Activated CD4-positive, alpha-beta T cell treated with anti-CD3 and anti-CD28 coated beads for 48 hours (primary cell): Measurements from ENCODE around the gene PTPRN2.
A peak's percentile ranks its signal among the peaks of the same experiment; 100 is the strongest.
"Not testable (repeated sequence)": the region's sequence is repeated elsewhere in the genome, so short reads cannot be mapped to it uniquely, and the experiment has no call there.

Experiments
- DNase-seq: peaks from one replicate; pipeline ENCODE4 v3.0.0-alpha.2; 2020

The PTPRN2 gene

DNA sequence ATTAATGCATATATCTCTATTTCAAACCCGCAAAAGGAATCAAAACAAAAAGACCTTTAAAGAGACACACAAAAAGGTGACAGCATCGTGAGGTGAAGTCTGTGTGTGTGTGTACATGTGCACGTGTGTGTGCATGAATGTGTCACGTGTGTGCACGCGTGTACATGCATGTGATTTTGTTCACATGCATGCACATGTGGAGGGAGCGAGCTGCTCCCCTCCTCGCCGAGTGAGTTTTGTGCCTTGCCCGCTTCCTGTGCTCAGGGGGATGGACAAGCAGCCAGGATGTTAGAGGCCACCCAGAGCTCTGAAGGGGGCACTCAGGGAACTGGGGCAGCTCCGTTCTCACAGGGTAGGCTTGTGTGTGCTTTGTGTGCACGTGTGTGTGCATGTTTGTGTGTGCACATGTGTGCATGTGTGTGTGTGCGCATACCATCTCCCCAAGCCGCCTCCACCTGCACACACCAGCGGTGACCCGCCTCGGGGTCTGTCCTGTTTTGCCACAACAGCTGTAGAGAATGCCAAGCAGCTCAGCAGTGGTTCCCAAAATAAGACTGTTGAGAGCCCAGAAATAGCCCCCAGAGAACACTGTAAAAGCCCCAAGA, 191.2 kb downstream of the PTPRN2 start:
- no peak for DNase-seq

DNA sequence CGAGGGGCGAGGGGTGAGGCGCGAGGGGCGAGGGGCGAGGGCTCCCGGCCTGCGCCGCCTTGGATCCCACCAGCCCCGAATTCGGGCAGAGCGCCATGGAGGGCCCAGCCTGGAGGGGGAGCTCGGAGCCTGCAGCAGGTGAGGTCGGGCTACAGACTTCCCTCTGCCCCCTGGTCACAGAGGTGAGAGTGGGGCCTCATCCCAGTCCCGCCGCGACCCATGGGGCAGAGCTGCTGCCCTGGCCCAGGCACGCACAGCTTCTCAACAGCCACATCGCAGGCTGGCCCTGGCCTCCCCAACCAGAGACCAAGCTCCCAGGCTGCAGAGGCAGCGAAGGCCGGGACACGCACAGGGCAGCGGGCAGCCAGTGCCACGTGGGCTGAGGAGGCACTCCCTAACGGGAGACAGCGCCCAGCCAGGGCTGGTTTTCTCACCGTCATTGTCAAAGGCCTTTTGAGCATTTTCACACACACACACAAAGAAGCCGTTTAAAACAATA, 191.8 kb downstream of the PTPRN2 start:
- no peak for DNase-seq

DNA sequence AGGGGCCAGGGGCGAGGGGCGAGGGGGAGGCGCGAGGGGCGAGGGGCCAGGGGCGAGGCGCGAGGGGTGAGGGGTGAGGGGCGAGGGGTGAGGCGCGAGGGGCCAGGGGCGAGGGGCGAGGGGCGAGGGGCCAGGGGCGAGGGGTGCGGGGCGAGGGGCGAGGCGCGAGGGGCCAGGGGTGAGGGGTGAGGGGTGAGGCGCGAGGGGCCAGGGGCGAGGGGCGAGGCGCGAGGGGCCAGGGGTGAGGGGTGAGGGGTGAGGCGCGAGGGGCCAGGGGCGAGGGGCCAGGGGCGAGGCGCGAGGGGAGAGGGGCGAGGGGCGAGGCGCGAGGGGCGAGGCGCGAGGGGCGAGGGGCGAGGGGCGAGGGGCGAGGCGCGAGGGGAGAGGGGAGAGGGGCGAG, 192.3 kb downstream of the PTPRN2 start:
- DNase-seq: no peak

DNA sequence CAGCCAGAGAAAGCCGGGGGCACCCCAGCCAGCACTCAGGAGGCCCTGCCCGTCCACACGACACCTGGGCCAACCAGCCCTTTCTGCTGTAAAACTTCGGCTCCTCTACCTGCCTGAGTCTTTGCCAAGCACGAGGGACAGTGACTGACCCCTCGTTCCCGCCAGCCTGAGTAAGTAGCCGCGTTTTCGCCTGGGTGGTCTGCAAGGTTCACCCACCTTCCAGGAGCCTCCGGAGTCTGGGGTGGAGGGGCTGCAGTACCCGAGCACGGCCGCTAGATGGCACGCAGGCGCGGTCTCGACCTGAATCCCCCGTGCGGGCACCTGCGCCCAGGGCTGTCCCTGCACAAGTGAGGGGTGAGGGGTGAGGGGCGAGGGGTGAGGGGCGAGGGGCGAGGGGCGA, 192.7 kb downstream of the PTPRN2 start:
- peak; percentile 65 for DNase-seq

DNA sequence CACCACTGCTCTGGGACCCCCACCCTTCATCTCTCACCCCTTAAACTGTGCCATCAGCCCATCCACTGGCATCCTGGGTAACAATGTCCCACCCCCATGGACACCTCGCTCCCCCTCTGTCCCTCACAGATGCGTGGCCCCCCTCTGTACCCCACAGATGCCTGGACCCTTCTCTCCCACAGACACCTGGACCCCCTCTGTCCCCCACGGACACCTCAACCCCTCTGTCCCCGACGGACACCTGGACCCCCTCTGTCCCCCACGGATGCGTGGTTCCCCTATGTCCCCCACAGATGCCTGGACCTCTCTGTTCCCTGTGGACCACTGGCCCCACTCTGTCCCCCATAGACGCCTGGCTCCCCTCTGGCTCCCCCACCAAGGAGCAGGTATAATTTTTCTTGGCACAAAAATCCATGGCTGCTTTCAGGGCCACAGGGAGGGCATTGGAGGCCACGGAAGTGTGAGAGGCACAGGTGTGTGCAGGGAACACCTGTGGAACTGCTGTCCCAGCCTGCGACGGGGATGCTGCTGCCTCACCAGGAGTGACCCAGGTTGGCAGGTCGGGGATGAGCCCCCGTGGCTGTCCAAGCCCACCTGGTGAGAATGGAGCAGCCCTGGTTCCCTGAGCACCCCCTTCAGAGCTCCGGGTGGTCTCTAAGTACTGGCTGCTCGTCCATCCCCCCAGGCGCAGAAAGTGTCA, 193.5 kb downstream of the PTPRN2 start:
- DNase-seq: no peak

DNA sequence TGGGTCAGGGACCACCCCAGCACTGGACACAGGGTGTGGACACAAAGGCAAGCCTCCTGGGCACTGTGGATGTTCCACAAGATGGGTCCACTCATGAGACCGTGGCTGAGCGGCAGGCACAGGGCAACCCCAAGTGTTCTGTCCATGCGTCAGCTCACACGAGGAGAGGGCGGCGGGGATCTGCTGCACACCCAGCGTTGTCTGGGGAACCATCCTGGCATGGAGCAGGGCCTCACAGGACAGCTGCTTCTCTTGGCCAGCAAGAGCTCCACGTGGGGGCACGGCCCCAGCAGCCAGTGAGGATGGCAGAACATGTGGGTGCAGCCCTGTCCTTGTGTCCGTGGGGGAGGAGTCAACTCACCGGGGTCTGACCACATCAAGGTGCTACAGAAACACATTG, 195.4 kb downstream of the PTPRN2 start:
- no peak for DNase-seq

DNA sequence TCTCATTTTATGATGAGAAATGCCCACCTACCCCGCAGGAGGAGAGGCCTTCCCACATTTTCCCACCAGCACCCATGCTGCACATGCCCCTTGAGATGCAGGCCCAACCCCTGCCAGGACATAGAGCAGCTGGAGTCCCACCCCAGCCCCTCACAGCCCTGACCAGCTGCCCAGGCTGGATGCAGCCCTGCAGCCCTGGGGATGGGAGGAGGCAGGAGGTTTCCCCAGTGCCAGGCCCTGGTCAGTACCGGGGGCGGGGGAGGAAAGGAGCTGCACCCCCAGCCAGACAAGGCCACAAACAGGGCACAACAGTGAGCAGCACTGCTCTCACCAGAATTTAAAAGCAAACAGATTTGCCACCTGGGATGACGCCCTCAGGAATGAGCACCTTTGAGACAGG, 196.1 kb downstream of the PTPRN2 start:
- no peak for DNase-seq

DNA sequence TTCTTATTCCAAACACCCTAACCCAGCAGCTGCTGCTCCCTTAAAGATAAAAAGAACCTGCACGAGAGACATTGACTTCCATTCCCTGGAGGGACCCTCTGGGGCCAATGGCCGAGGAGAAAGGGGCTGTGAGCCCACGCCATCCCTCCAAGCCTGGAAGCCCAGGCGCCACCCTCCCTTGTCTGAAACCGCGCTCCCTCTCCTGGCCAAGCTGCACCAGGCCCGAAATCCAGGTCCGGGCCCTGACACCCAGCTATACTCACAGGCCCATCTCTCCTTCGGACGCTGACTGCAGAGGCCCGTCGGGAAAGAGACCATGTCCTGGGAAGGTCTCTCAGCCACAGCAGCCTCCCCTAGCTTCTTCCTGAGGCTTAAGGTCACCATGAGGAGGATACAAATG, 196.5 kb downstream of the PTPRN2 start:
- no peak for DNase-seq

DNA sequence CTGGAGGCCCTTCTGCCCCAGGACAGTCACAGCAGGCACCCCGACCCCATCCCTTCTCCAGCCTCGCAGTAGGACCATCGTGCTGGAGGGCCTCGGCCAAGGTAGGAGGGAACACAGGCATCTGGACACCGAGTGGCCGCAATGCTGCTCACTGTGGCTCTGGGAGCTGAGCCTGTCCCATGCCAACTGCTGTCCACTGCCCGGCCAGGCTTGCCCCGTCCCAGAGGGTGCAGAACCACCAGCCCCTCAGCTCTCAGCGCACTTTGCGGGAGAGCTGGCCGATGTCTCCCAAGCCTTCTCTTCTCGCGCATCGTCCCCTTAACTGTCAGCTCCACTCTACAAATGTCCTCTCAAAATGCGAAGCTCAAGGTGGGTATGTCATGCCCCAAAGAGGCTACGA, 197.2 kb downstream of the PTPRN2 start:
- DNase-seq: no peak

DNA sequence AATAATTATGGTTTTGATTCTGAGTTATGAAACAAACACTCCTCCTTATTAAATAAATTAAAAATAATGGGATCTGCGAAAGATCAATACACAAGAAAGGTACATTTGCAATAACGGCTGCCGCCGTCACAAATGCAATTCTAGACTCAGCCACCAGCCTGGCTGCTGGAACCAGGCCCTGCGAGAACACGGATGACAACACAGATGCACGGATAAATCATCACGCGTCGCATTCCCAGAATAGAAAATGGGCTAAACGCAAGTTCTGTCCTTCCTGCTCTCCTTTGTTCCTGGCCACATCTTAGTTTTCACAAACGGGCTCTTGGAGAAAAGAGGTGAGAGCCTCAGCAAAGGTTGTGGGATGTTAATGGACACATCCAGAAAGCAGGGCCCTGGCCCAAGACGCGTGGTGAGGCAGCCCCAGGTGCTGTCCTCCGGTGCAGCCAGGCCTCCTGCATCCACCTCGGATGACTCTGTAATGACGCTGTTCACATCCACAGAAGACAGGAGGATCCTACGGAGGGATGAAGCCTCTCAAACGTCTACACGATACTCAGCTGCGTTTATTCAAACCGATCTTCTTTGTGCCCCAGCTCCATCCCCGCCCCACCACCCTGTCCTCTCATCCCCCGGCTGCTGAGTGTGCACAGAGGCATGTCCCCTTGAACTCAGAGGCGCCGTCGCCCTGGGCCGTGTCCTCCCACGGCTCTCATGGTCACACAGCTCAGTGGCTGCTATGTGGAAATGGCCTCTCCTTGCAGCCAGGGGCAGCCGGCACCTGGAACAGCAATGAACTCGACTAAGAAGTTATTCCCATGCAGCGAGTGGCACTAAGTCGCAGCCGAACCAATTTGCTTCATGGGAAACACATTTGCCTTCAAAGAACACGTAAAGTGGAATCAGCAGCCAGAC, 197.9 kb downstream of the PTPRN2 start:
- no peak for DNase-seq

DNA sequence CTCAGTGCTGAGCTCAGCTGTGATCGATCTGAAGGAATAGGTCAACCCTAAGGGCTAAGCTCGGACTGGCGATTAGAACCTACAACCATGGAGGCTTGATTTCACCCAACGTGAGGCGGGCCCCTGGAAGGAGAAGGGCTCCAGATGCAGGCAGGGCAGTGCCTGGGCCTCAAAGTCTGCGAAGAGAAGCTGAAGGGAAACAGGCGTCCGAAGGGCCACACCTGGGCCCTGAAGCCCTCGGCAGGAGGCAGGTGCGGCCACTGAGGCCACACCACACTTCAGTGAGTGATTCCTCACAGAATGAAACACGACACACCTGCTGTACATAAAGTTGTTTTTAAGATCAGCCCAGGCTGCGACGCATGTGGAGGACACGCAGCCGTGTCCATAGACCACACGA, 198.7 kb downstream of the PTPRN2 start:
- no peak for DNase-seq

DNA sequence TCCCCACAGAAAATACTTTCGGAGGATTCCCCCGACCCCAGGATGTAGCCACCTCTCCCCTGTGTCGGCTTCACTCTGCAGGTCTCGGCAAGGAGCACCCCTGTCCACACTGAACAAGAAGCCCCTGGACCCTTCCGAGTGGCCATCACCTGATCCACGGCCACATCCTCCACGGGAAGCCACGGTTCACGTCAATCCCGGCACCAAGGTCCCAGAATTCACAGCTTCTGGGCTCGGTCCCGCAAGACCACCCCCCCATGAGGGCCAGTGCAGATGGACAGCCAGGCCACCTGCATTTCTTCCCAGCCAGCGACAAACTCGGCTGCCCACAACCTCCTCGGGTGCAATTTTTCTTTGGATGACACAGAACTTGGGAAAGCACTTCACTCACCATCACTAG, 199.6 kb downstream of the PTPRN2 start:
- DNase-seq: no peak

DNA sequence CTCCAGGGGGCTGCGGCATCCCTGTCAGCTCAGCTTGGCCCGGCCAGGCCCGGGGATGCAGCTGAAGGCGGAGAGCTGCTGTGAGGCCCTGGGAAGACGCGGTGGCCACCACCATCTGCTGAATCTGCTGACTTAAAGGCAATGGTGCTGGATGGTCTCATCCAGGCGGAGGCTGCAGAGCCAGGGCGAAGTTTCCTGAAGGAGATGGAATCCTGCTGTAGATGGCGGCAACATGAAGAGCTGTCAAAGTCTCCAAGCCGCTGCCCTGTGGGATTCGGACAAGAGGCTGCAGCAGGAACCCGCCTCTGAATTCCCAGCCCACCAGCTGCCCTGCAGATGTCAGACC, 200.1 kb downstream of the PTPRN2 start:
- DNase-seq: no peak

DNA sequence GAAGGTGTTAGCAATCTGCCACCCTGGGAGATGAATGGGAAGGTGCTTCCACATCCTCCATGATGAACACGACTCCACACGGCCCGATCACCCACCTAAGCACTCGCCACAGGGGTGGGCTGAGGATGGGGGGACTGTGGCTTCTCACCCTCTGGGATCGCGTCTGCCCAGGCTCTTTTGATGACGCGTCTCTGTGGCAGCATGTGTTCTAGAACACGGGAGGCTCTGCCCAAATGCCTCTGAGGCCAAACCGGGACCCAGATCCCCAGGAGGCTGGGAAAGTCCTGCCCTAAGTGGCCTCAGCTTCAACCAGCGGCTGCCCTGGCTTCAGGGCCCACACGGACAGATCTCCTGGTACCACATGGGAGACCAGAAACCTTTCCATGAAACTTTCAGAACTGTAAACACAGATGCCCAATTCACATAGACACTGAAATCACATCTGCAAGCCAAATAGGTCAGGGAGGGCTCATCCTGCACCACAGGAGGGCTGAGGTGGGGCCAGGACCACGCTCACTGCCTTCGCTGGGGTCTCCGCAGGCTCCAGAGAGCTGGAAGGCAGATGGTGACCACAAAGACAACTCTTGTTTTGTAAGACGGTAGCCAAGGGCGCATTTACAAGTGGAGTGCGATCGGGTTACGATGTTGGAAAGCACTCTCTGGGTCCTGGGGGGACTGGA, 200.6 kb downstream of the PTPRN2 start:
- no peak for DNase-seq

DNA sequence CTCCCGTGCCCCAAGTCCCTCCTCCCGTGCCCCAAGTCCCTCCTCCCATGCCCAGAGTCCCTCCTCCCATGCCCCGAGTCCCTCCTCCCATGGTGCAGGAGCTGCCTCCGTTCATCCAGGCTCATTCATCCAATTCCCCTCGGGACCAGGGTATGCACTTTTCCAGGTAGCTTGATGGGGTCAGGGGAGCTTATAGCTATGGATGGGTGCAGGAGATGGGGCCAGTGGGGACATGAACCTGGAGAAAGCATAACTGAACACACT, 201.3 kb downstream of the PTPRN2 start:
- no peak for DNase-seq

DNA sequence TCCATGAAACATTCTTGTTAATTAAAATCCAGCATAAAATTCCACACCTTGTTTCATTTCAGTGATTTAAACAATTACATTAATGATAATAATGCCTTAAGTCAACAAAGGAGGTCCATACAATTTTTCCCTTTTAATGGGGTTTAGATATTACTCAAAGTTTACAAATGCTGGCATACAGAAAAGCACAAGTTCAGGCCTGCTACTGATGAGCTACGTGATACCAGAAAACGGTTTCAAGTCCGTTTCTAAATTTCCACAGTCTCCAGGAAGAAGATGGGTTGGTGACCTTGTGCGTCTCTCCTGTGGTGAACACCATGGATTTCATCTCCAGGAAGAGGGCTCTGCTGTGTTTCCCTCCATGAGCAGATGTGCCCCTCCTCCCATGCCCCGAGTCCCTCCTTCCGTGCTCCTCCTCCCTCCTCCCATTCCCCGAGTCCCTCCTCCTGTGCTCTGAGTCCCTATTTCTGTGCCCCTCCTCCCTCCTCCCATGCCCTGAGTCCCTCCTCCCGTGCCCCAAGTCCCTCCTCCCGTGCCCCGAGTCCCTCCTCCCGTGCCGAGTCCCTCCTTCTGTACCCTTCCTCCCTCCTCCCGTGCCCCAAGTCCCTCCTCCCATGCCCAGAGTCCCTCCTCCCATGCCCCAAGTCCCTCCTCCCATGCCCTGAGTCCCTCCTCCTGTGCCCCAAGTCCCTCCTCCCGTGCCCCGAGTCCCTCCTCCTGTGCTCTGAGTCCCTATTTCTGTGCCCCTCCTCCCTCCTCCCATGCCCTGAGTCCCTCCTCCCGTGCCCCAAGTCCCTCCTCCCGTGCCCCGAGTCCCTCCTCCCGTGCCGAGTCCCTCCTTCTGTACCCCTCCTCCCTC, 201.9 kb downstream of the PTPRN2 start:
- not testable (repeated sequence) for DNase-seq

DNA sequence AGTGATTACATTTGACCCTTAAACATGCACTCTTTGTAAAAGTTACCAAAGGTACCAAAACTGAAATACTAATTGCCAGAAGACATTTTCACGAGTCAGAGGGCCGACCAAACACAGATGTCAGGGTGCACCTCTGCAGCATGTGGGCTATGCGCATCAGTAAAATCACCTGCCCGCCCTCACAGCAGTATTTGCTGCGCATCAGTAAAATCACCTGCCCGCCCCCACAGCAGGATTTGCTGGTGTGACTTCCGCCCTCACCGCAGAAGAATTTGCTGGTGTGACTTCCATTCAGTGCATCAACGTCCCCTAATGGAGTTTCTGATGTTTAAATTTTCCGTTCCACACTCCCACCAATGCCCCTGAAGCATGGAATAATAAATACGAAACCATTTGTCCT, 202.9 kb downstream of the PTPRN2 start:
- no peak for DNase-seq

DNA sequence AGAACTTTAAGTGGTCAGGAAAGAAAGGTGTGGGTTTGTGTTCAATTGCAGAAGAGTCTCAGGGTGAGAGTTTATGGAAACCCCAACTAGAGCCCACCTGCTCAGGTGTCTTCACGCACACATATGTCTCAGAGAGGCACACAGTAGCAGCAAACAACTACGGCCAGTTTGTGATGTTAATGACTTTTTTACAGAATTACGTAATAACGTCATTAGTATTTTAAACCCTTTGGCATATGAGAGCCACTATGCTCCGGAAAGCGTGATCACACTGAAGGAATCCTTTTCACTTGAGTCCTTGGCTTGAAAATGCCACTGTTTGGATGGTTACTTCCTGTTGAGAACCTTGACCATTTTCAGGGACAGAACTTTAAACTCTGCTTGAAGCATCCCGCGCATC, 204.0 kb downstream of the PTPRN2 start:
- no peak for DNase-seq

DNA sequence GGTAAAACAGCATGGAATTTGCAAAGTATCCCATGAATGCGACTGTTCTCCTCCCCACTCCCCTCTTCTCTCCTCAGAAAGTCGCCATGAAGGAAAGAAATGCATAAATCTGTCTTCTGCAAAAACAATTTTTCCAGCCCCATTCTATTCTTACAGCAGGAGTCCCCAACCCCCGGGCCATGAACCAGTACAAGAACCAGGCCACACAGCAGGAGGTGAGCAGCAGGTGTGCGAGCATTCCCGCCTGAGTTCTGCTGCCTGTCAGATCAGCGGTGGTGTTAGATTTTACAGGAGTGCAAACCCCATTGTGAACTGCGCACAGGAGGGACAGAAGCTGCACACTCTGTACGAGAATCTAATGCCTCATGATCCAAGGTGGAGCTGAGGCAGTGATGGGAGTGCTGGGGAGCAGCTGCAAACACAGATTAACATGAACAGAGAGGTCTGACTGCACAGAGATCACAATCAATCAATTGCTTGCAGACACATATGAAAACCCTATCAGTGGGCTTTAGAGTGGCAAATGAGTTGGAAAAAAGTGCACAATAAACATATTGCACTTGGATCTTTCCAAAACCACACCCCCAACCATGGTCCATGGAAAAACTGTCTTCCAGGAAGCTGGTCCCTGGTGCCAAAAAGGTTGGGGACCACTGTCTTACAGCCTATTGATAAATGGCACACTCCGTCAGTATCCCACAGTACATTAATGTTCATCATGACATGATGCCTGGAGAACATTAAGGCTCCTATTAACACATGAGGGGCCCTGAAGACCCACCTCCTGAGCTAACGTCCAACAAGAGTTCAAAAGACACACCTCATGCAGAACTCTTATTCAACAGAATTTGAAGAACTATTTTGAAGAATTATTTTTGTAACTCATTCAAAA, 205.0 kb downstream of the PTPRN2 start:
- DNase-seq: no peak

DNA sequence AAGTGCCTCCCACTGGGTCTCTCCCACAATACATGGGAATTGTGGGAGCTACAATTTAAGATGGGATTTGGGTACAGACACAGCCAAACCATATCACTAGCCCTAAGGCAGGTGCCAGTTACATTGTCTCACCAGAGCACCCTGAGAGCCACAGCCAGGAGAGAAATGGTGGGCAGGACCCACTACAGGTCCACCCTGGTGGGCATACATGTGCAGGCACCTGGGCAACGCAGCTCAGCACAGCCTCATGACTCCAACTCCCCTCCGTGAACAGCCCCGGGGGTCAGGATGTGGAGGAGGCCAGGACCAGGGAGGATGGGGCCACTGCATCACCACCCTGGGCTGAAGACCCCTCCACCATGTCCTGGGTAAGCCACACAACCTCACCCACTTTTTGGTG, 205.7 kb downstream of the PTPRN2 start:
- no peak for DNase-seq

DNA sequence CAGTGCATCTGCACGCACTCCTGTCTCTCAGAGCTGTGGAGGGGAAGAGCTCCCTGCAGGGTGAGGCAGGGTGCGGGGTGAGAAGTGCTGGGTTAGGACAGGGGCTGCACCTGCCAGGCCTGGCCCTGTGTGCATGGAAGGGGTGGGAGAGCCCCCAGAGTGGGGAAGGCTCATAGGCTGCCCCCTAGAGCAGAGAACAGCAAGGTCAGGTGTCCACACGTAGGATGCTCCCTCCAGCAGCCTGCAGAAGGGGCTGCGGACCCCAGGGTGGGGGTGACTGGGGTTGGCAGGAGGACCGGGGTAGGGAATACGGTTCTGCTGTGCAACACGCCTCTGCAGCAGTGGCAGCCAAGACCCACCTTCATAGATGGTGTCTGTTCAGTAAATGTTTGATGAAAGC, 208.6 kb downstream of the PTPRN2 start:
- DNase-seq: no peak
